K562 (cell line): ENCODE results near the gene MEAF6. TPM values are rescaled to one million over a fixed set of nuclear protein-coding genes. Genes with fewer than 3 reads are reported as not detected.
A peak's percentile ranks its signal among the peaks of the same experiment; 100 is the strongest.

Experiments used
- CREB1 ChIP-seq, 2 experiments: sonication (generic) in 1 of 2; formaldehyde crosslinking in 1 of 2; IDR thresholded peaks; 2 replicates each; pipeline versions ENCODE4 v1.6.1 to v1.8.0; 2012 to 2022; ENCODE audit warnings: inconsistent platforms in 1 of 2, mild to moderate bottlenecking in 1 of 2, missing genetic modification reagents in 1 of 2, moderate library complexity in 1 of 2
- FOSL1 ChIP-seq: fragments of 200-800 bp; sonication (Bioruptor generic); conservative IDR thresholded peaks from 2 replicates; pipeline ENCODE4 v1.6.1; 2016; ENCODE audit warnings: missing genetic modification characterization, missing compliant biosample characterization
- KHSRP ChIP-seq: fragments of 450-650 bp; IDR thresholded peaks from 2 replicates; pipeline ENCODE4 v1.6.1; 2017
- MYNN ChIP-seq, 2 experiments: sonication (generic); formaldehyde crosslinking in 1 of 2; IDR thresholded peaks; 2 replicates each; pipeline versions ENCODE4 v1.5.0 to v1.6.1; 2016 to 2020; ENCODE audit warnings: antibody characterized with exemption in 1 of 2, missing genetic modification reagents in 1 of 2
- NFE2L1 ChIP-seq: fragments of 450-650 bp; IDR thresholded peaks from 2 replicates; pipeline ENCODE4 v1.6.1; 2016; ENCODE audit warnings: missing genetic modification characterization, low read depth, mild to moderate bottlenecking, missing compliant biosample characterization, moderate library complexity, borderline replicate concordance
- RBBP5 ChIP-seq: fragments of 200-600 bp; sonication (generic); IDR thresholded peaks from 2 replicates; pipeline ENCODE4 v1.6.1; 2012; ENCODE audit warnings: borderline replicate concordance, mild to moderate bottlenecking, low read length, control low read depth, inconsistent platforms; ENCODE audit not compliant: insufficient read depth, poor library complexity, severe bottlenecking
- SNIP1 ChIP-seq: fragments of 450-650 bp; IDR thresholded peaks from 2 replicates; pipeline ENCODE4 v1.7.1; 2017; ENCODE audit warnings: low read depth, mild to moderate bottlenecking
- TFAM ChIP-seq: fragments of 250-450 bp; sonication (Bioruptor Pico); conservative IDR thresholded peaks from 2 replicates; pipeline ENCODE4 v1.5.0; 2021; ENCODE audit warnings: mild to moderate bottlenecking, moderate library complexity
- ZBTB8A ChIP-seq: fragments of 450-650 bp; IDR thresholded peaks from 2 replicates; pipeline ENCODE4 v1.6.1; 2018; ENCODE audit warnings: mild to moderate bottlenecking, moderate library complexity; ENCODE audit not compliant: partially characterized antibody
- ZNF175 ChIP-seq: fragments of 200-800 bp; sonication (Bioruptor generic); IDR thresholded peaks from 2 replicates; pipeline ENCODE4 v1.6.1; 2016; ENCODE audit warnings: low read depth, mild to moderate bottlenecking, missing genetic modification characterization, missing compliant biosample characterization
- polyA plus RNA-seq, 8 experiments: library from polyadenylated mRNA; depleted of rRNA in 4 of 8; stranded (reverse) in 5 of 8; unstranded in 3 of 8; fragments of >200 nt; fragmentation: Nextera tagmentation in 2 of 8; fragmentation: Illumina TruSeq in 1 of 8; extraction: Ambion mirVana in 2 of 8; extraction: Trizol in 1 of 8; gene quantifications; 2 replicates each; pipeline versions ENCODE4 v1.2.1 to v1.2.3, GENCODE V29; 2011 to 2014; ENCODE audit warnings: inconsistent platforms in 1 of 8, missing spikeins in 1 of 8
- total RNA-seq, 7 experiments: library from RNA; depleted of rRNA in 6 of 7; stranded (reverse); fragments of >200 nt in 6 of 7; fragmentation: Illumina TruSeq in 2 of 7; extraction: Trizol in 2 of 7; gene quantifications; 2 replicates each; pipeline versions ENCODE4 v1.2.1 to v1.2.3, GENCODE V29; 2011 to 2021; ENCODE audit warnings: low replicate concordance in 1 of 7
- TF ChIP-seq, protein P1 (sequence below): fragments of 250-450 bp; sonication (Bioruptor Pico); IDR thresholded peaks from 2 replicates; pipeline ENCODE4 v1.8.0; 2021; ENCODE audit warnings: moderate library complexity, mild to moderate bottlenecking, inconsistent platforms
- TF ChIP-seq, protein P2 (sequence below), 3 experiments: IDR thresholded peaks in 2 of 3; conservative IDR thresholded peaks in 1 of 3; 2 replicates each; pipeline ENCODE4 v1.5.1; 2011 to 2012; ENCODE audit warnings: low read length in 3 of 3, mild to moderate bottlenecking in 3 of 3, control low read depth in 2 of 3, improper control_type of control experiment in 1 of 3, inconsistent platforms in 1 of 3, low read depth in 1 of 3, mixed read lengths in 1 of 3, moderate library complexity in 1 of 3; ENCODE audit not compliant: insufficient read depth in 2 of 3
- TF ChIP-seq, protein P3 (sequence below): sonication (generic); formaldehyde crosslinking; IDR thresholded peaks from 2 replicates; pipeline ENCODE4 v1.4.0; 2020; ENCODE audit warnings: mild to moderate bottlenecking, missing genetic modification reagents

MEAF6 gene
- total and polyA plus RNA-seq, 9 of the 15 experiments (the other 6 are each of a cell fraction or from before 2014, with no cell fraction given): 55.0 to 151 (median 92.3) TPM

DNA sequence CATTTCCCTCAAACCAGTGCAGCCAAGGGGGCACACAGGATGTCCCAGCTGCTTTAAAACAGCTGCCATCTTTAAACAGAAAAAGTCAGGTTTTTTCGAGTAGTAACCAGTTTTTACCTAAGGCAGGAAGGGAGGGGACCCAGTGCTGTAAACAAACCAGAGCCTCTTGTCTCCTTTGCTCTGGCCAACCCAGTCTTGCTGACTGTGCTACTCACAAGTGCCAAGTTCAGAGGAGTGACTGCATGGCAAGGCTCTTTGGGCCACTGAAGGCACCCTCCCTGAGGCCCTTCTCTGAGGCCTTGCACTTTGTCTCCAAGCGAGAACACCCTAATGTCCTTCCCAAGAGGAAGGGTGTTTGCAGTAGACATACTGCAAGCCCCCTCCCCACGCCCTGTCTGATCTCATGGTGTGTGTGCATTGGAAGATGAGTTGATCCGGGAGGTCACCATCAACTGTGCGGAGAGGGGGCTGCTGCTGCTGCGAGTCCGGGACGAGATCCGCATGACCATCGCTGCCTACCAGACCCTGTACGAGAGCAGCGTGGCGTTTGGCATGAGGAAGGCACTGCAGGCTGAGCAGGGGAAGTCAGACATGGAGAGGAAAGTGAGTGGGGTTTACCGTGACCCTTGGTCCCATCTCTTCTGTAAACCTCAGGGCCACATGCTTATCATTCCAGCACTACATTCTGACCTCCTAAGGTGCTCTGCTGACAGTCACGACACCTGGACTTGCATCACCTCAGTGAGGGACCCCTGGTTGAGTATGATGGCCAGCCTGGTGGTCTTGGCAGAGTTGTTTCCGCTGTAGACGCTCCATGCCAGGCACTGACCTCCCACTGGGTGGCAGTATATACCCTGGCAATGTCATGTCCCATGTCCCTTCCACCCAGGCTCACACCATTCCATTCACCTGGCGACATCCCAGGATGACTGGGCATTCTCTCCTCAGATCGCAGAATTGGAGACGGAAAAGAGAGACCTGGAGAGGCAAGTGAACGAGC, 46.9 kb upstream of the MEAF6 start (continued):
- TF ChIP-seq CREB1 (IDR thresholded peaks at IDR 0.05) (no peak), CREB1 (CRISPR knock-in tag; IDR thresholded peaks at IDR 0.05) (no peak), NFE2L1 (no peak), MYNN (IDR thresholded peaks at IDR 0.05) (no peak), MYNN (CRISPR knock-in tag; IDR thresholded peaks at IDR 0.05) (no peak), SNIP1 (no peak), RBBP5 (no peak), KHSRP (no peak), TFAM (CRISPR knock-in tag) (no peak), FOSL1 (tag) (no peak), ZNF175 (CRISPR knock-in tag) (no peak), ZBTB8A (no peak)
- TF ChIP-seq, protein P1, sequence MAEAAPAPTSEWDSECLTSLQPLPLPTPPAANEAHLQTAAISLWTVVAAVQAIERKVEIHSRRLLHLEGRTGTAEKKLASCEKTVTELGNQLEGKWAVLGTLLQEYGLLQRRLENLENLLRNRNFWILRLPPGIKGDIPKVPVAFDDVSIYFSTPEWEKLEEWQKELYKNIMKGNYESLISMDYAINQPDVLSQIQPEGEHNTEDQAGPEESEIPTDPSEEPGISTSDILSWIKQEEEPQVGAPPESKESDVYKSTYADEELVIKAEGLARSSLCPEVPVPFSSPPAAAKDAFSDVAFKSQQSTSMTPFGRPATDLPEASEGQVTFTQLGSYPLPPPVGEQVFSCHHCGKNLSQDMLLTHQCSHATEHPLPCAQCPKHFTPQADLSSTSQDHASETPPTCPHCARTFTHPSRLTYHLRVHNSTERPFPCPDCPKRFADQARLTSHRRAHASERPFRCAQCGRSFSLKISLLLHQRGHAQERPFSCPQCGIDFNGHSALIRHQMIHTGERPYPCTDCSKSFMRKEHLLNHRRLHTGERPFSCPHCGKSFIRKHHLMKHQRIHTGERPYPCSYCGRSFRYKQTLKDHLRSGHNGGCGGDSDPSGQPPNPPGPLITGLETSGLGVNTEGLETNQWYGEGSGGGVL (CRISPR knock-in tag): no peak
- TF ChIP-seq, protein P2, sequence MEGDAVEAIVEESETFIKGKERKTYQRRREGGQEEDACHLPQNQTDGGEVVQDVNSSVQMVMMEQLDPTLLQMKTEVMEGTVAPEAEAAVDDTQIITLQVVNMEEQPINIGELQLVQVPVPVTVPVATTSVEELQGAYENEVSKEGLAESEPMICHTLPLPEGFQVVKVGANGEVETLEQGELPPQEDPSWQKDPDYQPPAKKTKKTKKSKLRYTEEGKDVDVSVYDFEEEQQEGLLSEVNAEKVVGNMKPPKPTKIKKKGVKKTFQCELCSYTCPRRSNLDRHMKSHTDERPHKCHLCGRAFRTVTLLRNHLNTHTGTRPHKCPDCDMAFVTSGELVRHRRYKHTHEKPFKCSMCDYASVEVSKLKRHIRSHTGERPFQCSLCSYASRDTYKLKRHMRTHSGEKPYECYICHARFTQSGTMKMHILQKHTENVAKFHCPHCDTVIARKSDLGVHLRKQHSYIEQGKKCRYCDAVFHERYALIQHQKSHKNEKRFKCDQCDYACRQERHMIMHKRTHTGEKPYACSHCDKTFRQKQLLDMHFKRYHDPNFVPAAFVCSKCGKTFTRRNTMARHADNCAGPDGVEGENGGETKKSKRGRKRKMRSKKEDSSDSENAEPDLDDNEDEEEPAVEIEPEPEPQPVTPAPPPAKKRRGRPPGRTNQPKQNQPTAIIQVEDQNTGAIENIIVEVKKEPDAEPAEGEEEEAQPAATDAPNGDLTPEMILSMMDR (IDR thresholded peaks at IDR 0.05 in 2 of 3, conservative IDR thresholded peaks at IDR 0.05 in 1 of 3; ENCODE audit: insufficient read depth in 2 of 3, low read depth in 1 of 3, low read length in 3 of 3): peak; percentile 68 to 89 (median 76)
- TF ChIP-seq, protein P3, sequence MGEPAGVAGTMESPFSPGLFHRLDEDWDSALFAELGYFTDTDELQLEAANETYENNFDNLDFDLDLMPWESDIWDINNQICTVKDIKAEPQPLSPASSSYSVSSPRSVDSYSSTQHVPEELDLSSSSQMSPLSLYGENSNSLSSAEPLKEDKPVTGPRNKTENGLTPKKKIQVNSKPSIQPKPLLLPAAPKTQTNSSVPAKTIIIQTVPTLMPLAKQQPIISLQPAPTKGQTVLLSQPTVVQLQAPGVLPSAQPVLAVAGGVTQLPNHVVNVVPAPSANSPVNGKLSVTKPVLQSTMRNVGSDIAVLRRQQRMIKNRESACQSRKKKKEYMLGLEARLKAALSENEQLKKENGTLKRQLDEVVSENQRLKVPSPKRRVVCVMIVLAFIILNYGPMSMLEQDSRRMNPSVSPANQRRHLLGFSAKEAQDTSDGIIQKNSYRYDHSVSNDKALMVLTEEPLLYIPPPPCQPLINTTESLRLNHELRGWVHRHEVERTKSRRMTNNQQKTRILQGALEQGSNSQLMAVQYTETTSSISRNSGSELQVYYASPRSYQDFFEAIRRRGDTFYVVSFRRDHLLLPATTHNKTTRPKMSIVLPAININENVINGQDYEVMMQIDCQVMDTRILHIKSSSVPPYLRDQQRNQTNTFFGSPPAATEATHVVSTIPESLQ (CRISPR knock-in tag): no peak
